Adrenal gland (tissue), 19 donors: Measurements from ENCODE around the gene CFH. TPM values are rescaled to one million over a fixed set of nuclear protein-coding genes. Genes with fewer than 3 reads are reported as not detected.

Experiments used
- DNase-seq, 7 donors: peaks; one replicate each; pipeline ENCODE4 v3.0.0-alpha.2; 2019 to 2020
- H3K27ac ChIP-seq, 5 donors: fragments of 200-600 bp; sonication (generic) in 4 of 5; 1 replicate in 3 of 5; 2 replicates in 2 of 5; pipeline versions ENCODE4 v1.5.1 to v1.8.0; 2016 to 2020; ENCODE audit warnings: mild to moderate bottlenecking in 1 of 5
- H3K27me3 ChIP-seq: fragments of 200-600 bp; 2 replicates; pipeline ENCODE4 v1.8.0; 2021
- H3K36me3 ChIP-seq, 2 donors: fragments of 200-600 bp; replicated peaks in 1 of 2; 1 replicate in 1 of 2; 2 replicates in 1 of 2; pipeline versions ENCODE4 v1.5.1 to v1.8.0; 2018 to 2022
- H3K4me1 ChIP-seq, 2 donors: fragments of 200-600 bp; replicated peaks in 1 of 2; 1 replicate in 1 of 2; 2 replicates in 1 of 2; pipeline versions ENCODE4 v1.5.1 to v1.8.0; 2018 to 2021
- H3K4me3 ChIP-seq, 4 donors: fragments of 200-600 bp; sonication (generic) in 3 of 4; one replicate each; pipeline ENCODE4 v1.5.1; 2016 to 2018
- H3K9me3 ChIP-seq, 3 donors: fragments of 200-600 bp; sonication (generic) in 1 of 3; replicated peaks in 1 of 3; 1 replicate in 2 of 3; 2 replicates in 1 of 3; pipeline versions ENCODE4 v1.5.1 to v1.8.0; 2016 to 2021
- CTCF ChIP-seq, 6 experiments: fragments of 450-650 bp in 4 of 6; fragments of 200-600 bp in 2 of 6; sonication (generic) in 1 of 6; IDR thresholded peaks; 1 replicate in 5 of 6; 2 replicates in 1 of 6; pipeline versions ENCODE4 v1.5.1 to v1.8.0; 2016 to 2021; ENCODE audit warnings: antibody characterized with exemption in 6 of 6, mild to moderate bottlenecking in 2 of 6, moderate library complexity in 1 of 6
- POLR2A ChIP-seq, 2 donors: fragments of 450-650 bp; IDR thresholded peaks; one replicate each; pipeline ENCODE4 v1.6.1; 2017; ENCODE audit warnings: antibody characterized with exemption in 2 of 2, mild to moderate bottlenecking in 2 of 2, moderate library complexity in 1 of 2
- WGBS, 4 donors: extraction: QIAGEN DNeasy Blood & Tissue Kit in 2 of 4; methylation state at CpG; one replicate each; pipeline versions ENCODE4 v1.1.5 to v1.1.7; 2013 to 2017; 5-methylcytosine and 5-hydroxymethylcytosine counted together
- intact Hi-C, 2 donors: fragments of 100-400 bp; cut with DNase I; formaldehyde crosslinking; loops; one replicate each; pipeline versions ENCODE4 v1.14.1 to v1.15.0; 2022 to 2023
- long read RNA-seq, 10 donors: library from polyadenylated mRNA in 3 of 10; unstranded in 2 of 10; stranded (forward) in 1 of 10; transcript quantifications; one replicate each; pipeline ENCODE4 v2.0.0 and lab custom pipeline, GENCODE V29; 2021 to 2026
- polyA plus RNA-seq, 3 donors: library from polyadenylated mRNA; stranded (reverse); fragments of 200-250 nt in 2 of 3; fragments of 350-450 nt in 1 of 3; fragmentation: Illumina TruSeq in 1 of 3; extraction: RNeasy Lipid Tissue Mini Kit (QIAGEN cat#74804) in 1 of 3; gene quantifications; one replicate each; pipeline ENCODE4 v1.2.3, GENCODE V29; 2013 to 2014
- total RNA-seq, 9 donors: library from RNA; depleted of rRNA in 4 of 9; stranded (reverse); fragments of >200 nt in 4 of 9; fragments of 120-200 nt in 1 of 9; fragmentation: NEBNext Ultra II Directional in 1 of 9; extraction: Animal tissue kit (Norgen Biotek cat#: 25700) in 1 of 9; gene quantifications; one replicate each; pipeline versions ENCODE4 v1.1.0 to v1.2.4, GENCODE V29; 2013 to 2023
- donor health status: healthy with polysubstance abuse.
- donor health status: Bipolar disorder and iron deficiency.
- donor health status: DM: yes; HTN: yes; CAD: no.
- donor health status: DM: no; HTN: no; CAD: no.
- donor health status: DM: no; HTN: no; CAD: no.
- donor health status: DM: yes; HTN: yes; CAD: no.

CFH gene
- total RNA-seq = 100 to 1,000 TPM in 2 of 9 donors, 10 to 100 TPM in 7; 39.7 to 151 (median 79.3) TPM
- polyA plus RNA-seq = 10 to 100 TPM; 33.0 to 83.8 (median 40.4) TPM
- long read RNA-seq, donor 1, full-length matches to known transcripts = 3 of 3 reads
- long read RNA-seq, donor 1, partial matches to known transcripts = 0 of 3 reads
- long read RNA-seq, donor 1, other reads (novel, unspliced or antisense) = 0 of 3 reads
- long read RNA-seq, donor 2, partial matches to known transcripts = 0 of 1 reads
- long read RNA-seq, donor 2, other reads (novel, unspliced or antisense) = 0 of 1 reads
- long read RNA-seq, donor 3, partial matches to known transcripts = 0 of 1 reads
- long read RNA-seq, donor 3, other reads (novel, unspliced or antisense) = 0 of 1 reads
- long read RNA-seq, donor 4, full-length matches to known transcripts = 8 of 19 reads
- long read RNA-seq, donor 4, partial matches to known transcripts = 10 of 19 reads
- long read RNA-seq, donor 4, other reads (novel, unspliced or antisense) = 1 of 19 reads
- long read RNA-seq, donor 5, full-length matches to known transcripts = 57 of 65 reads
- long read RNA-seq, donor 5, partial matches to known transcripts = 2 of 65 reads
- long read RNA-seq, donor 5, other reads (novel, unspliced or antisense) = 6 of 65 reads
- long read RNA-seq, donor 6, full-length matches to known transcripts = 5 of 16 reads
- long read RNA-seq, donor 6, partial matches to known transcripts = 9 of 16 reads
- long read RNA-seq, donor 6, other reads (novel, unspliced or antisense) = 2 of 16 reads
- long read RNA-seq, donor 7 = 0 reads
- long read RNA-seq, donor 8, full-length matches to known transcripts = 6 of 6 reads
- long read RNA-seq, donor 8, partial matches to known transcripts = 0 of 6 reads
- long read RNA-seq, donor 8, other reads (novel, unspliced or antisense) = 0 of 6 reads
- long read RNA-seq, donor 9, partial matches to known transcripts = 0 of 3 reads
- long read RNA-seq, donor 9, other reads (novel, unspliced or antisense) = 0 of 3 reads
- long read RNA-seq, donor 10 = 0 reads

GRCh38 chr1:196651637-196652215, at the start of gene CFH:
Gene CFH, plus strand, starts transcription at chr1:196652043. Its CDS starts 75 bp downstream, at chr1:196652118.
- TF ChIP-seq POLR2A (IDR thresholded peaks at IDR 0.05) = peak in 1 of 2 donors; percentile 24
- no peak for TF ChIP-seq CTCF (IDR thresholded peaks at IDR 0.05)
- no peaks in the 10 kb centered on the region for H3K36me3 ChIP-seq
- H3K27me3 ChIP-seq = no peaks in the 10 kb centered on the region
- peak within 1 kb of the TSS in 1 of 4 donors; percentile 44 for H3K4me3 ChIP-seq
- no peak within 1 kb of the TSS for H3K27ac ChIP-seq
- intact Hi-C loops = loop anchor here in 1 of 2 donors (10.0 kb wide), 1 partner anchor 497 kb away; no protein-coding TSS in a partner anchor
- 17 to 37% (median 31%) methylated on average over 5 of the region's 5 CpGs for WGBS, 4 donors
- H3K4me1 ChIP-seq = no peaks in the 10 kb centered on the region
- no peak for DNase-seq
- H3K9me3 ChIP-seq = no peaks in the 10 kb centered on the region

DNA sequence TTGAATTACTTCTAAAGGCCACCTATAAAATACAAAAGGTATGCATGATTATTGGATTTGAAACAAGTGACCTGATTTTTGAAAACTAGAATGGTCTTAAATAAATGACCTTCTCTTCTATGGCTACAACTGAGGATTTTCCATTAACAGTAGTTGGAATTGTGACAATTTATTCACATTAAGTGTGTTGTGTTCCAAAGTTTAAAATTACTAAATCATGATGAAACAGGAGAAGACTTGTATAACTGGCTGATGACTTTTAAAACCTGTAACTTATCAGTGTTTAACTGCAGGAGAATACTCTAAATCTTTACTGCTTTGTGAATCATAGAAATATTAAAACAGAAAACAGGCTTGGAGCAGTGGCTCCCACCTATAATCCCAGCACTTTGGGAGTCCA, 48.2 kb upstream of the CFH start:
- no peak for DNase-seq
- Histone ChIP-seq H3K4me3 (no peak overlapping the region), H3K27me3 (no peaks in the 10 kb centered on the region), H3K4me1 (no peaks in the 10 kb centered on the region), H3K36me3 (no peaks in the 10 kb centered on the region), H3K9me3 (no peaks in the 10 kb centered on the region), H3K27ac (no peak overlapping the region)
- intact Hi-C loops = no loop called here
- TF ChIP-seq CTCF (IDR thresholded peaks at IDR 0.05) (no peak), POLR2A (IDR thresholded peaks at IDR 0.05) (no peak)

DNA sequence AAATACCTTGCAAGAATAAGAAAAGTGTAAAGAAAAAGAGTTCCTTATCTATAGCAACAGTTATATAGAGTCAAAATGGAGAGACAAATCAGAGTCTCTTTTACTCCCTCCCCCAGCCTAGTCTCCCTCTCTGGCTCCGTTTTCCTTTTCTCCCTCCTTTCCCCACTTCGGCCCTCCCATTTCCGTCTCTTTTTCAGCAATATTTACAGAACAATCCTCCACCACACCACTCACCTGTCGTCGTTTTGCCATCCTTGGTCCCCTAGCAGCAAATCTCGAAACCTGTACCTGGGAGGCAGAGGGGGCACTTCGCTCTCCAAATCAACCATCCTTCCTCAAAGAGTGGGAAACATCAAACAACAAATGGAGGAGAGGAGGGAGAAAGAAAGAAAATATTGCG, 43.9 kb upstream of the CFH start:
- H3K36me3 ChIP-seq = no peaks in the 10 kb centered on the region
- H3K4me3 ChIP-seq = peak overlapping the region in 2 of 4 donors; percentile 11 to 61
- 0 to 1% (median 1%) methylated on average over 8 of the region's 8 CpGs for WGBS, 4 donors
- no peaks in the 10 kb centered on the region for H3K27me3 ChIP-seq
- peaks cover 0 to 5% of the 10 kb centered on the region in 2 donors for H3K4me1 ChIP-seq
- H3K9me3 ChIP-seq = no peaks in the 10 kb centered on the region
- DNase-seq = no peak
- TF ChIP-seq CTCF (IDR thresholded peaks at IDR 0.05) (no peak), POLR2A (IDR thresholded peaks at IDR 0.05) (no peak)
- intact Hi-C loops = no loop called here
- H3K27ac ChIP-seq = peak overlapping the region in 2 of 5 donors; percentile 47 to 67
